ENCODE measurements around the gene MLKL.
A peak's percentile ranks its signal among the peaks of the same experiment; 100 is the strongest.

Gene MLKL

DNA sequence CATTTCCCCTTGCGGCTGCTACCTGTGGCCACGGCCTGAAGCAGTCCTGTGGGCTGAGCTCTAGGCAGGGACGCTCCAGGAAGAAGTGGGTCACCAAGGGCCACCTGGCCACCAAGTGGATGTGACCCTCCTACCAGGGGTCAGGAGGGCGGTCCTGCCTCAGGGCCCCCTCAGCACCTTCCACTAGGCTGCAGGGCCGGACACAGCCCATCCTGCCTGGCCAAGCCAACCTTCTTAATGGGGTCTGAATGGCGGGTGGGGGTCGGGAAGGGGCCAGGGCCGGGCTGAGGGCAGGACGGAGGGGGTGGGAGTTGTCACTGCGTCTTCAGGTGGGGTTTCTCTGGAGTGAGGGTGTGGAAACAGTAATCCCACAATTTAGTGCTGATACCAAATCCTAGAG lies 13.2 kb upstream of the MLKL start:
- TF ChIP-seq, protein P1, sequence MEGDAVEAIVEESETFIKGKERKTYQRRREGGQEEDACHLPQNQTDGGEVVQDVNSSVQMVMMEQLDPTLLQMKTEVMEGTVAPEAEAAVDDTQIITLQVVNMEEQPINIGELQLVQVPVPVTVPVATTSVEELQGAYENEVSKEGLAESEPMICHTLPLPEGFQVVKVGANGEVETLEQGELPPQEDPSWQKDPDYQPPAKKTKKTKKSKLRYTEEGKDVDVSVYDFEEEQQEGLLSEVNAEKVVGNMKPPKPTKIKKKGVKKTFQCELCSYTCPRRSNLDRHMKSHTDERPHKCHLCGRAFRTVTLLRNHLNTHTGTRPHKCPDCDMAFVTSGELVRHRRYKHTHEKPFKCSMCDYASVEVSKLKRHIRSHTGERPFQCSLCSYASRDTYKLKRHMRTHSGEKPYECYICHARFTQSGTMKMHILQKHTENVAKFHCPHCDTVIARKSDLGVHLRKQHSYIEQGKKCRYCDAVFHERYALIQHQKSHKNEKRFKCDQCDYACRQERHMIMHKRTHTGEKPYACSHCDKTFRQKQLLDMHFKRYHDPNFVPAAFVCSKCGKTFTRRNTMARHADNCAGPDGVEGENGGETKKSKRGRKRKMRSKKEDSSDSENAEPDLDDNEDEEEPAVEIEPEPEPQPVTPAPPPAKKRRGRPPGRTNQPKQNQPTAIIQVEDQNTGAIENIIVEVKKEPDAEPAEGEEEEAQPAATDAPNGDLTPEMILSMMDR (IDR thresholded peaks at IDR 0.05; ENCODE audit: low read depth, low read length) = no peak
- DNase-seq (ENCODE audit: extremely low read depth, low read depth) = no peak

DNA sequence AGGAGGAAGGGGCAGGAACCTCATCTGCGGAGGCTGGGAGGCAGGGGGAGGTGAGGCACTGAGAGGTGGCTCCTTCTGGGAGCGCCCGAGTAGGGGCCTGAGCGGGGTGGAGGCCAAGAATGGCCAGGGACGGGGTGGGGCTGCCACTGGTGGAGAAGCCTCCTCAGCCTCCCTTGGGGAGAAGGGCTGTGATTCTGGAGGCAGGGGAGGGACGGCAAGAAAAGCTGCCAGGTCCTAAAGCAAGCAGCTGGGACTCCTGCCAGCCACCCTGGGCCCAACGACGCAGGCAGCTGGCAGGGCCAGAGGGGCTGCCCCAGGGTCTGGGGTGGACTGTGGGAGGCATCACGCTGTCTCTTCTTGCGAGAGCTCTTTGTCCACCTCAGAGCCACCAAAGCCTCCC lies 12.7 kb upstream of the MLKL start:
- TF ChIP-seq, protein P1 (IDR thresholded peaks at IDR 0.05; ENCODE audit: low read depth, low read length) = no peak
- DNase-seq (ENCODE audit: extremely low read depth, low read depth) = no peak

DNA sequence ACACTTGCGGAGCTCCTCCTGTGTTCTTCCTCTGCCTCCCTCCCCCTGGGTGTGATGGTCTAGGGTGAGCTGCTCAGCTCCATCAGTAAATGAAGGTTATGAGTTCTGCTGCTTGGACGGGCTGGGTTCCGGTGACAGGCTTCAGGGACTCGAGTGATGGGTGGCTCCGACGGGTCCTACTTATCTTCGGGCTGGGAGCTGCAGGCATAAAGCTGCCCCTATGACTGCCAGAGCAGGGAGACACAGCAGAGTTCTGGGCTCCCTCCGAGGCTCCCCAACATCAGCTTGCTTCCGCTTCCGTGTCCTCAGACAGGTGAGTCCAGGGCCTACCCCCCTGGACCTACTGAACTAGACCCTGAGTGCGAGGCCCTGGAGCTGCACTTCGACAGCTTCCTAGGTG lies 11.3 kb upstream of the MLKL start:
- TF ChIP-seq, protein P1 (IDR thresholded peaks at IDR 0.05; ENCODE audit: low read depth, low read length) = no peak
- DNase-seq (ENCODE audit: extremely low read depth, low read depth) = no peak

DNA sequence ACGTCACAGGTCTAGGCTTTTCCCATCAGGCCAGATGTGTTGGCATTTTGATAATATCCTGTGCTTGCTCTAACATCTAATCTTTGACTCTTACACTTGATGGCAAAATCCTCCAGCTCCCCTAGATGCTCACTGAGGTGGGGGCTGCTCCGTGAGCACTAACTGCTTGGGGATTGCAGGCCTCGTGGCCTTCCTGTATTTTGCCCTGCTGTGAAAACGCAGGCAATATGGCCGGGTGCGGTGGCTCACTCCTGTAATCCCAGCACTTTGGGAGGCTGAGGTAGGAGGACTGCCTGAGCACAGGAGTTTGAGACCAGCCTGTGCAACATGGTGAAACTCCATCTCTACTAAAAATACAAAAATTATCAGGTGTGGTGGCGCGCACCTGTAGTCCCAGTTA lies 9.7 kb upstream of the MLKL start:
- no peak for DNase-seq (ENCODE audit: extremely low read depth, low read depth)
- TF ChIP-seq, protein P1 (IDR thresholded peaks at IDR 0.05; ENCODE audit: low read depth, low read length) = no peak

DNA sequence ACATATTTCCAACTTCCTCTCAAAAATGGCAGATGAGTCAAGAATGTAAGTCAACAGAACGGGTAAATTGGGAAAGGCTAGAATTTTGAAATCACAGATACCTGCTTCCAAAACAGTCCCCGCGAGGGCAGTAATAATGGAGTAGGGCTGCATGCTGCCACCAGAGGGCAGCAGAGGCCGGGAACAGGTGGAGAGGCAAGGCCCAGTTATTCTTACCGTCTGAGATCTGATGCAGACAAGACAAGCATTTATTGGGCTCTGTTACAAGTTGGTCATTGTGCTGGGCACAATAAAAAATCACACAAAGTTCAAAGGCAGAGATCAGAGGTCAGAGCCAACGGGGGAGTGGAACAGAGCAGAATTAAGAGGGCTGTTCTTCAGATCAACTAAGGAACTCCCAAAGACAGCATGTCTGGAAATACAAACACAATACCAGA lies 8.8 kb upstream of the MLKL start:
- TF ChIP-seq, protein P1 (IDR thresholded peaks at IDR 0.05; ENCODE audit: low read depth, low read length) = peak; percentile 99
- peak; percentile 43 for DNase-seq (ENCODE audit: extremely low read depth, low read depth)

DNA sequence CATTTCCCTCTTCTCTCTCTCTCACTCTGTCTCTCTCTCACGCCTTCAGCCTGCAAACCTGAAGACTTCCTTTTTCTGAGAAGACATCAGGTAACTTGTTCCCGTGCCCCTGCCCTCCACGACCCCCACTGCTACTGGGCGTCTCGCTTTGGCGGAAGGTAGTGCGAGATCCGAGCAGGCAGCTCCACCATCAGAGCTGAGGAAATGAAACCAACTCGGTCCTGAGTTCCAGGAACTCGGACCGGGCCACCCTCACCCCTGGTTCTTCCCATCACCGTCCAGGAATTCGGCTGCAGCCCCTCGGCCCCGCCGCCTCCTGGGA lies 585 bp downstream of the MLKL start:
- no peak for DNase-seq (ENCODE audit: extremely low read depth, low read depth)
- TF ChIP-seq, protein P1 (IDR thresholded peaks at IDR 0.05; ENCODE audit: low read depth, low read length) = no peak

DNA sequence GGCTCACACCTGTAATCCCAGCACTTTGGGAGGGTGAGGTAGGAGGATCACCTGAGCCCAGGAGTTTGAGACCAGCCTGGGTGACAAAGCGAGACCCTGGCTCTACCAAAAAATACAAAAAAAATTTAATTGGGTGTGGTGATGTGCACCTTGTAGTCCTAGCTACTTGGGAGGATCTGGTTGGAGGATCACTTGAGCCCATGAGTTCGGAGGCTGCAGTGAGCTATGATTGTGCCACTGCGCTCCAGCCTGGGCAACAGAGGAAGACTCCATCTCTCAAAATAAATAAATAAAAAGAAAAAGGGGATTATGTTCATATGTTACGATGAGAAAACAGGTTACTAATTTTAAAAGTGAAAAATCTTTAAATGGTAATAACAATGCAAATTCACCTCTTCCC lies 996 bp downstream of the MLKL start:
- TF ChIP-seq, protein P1 (IDR thresholded peaks at IDR 0.05; ENCODE audit: low read depth, low read length) = no peak
- no peak for DNase-seq (ENCODE audit: extremely low read depth, low read depth)

Data from AG09319 (cell line).